ENCODE results near the gene REEP2.

DNA sequence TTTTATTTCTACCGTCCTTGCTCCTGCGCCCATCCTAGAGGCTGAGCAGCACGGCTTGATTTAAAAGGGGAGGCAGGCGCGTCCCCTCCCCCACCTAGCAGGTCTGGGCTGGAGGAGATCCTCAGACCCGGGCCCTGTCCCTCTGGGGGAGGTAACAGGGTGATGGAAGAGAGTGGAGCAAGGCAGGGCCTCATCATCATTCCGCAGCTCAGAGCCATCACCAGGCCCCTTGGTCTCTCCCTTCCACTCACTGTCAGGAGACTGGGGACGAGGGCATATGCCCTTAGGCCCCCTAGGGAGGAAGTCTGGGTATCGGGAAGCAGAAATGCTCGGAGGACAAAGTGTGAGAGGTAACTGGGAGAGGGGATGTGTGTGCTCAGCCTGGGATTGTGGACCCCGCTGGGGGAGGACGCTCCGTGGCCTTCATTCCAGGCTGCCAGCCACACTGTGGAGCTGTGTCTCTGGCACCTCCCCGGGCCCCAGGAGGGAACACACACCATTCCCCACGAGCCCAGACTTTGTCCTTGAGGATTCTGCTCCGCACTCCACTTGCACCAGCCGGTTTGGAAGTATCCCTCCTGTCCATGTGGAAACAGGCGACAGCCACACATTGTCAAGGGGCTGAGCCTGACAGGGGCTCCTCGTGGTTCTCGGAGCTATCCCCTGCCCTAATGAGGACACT lies 761 bp downstream of the REEP2 start:
- TF ChIP-seq CTCF (conservative IDR thresholded peaks at IDR 0.05; ENCODE audit: low read length) (no peak), EZH2phosphoT487 (IDR thresholded peaks at IDR 0.05; ENCODE audit: borderline replicate concordance) (no peak)
